ENCODE results near the gene TEAD1.

The TEAD1 gene

GRCh38 chr11:12666915-12667314 is 7.3 kb upstream of the TEAD1 start:
- DNase-seq (ENCODE audit: low read depth in 2 of 2) = no peak

DNA sequence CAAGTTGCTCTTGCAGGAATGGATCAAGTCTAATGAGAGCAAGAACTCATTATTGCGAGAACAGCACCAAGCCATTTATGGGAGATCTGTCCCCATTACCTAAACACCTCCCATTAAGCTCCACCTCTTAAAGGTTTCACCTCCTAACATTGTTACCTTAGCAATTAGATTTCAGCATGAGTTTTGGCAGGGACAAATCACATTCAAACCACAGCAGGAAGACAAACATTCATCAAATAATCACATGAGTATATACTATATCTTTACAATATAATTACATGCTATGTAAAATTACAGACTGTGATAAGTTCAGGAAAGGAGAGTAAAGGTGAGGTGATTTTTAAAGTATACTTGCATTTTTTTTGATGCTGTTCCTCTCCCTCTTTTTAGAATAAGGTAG is 6.6 kb upstream of the TEAD1 start:
- DNase-seq (ENCODE audit: low read depth in 2 of 2) = no peak

DNA sequence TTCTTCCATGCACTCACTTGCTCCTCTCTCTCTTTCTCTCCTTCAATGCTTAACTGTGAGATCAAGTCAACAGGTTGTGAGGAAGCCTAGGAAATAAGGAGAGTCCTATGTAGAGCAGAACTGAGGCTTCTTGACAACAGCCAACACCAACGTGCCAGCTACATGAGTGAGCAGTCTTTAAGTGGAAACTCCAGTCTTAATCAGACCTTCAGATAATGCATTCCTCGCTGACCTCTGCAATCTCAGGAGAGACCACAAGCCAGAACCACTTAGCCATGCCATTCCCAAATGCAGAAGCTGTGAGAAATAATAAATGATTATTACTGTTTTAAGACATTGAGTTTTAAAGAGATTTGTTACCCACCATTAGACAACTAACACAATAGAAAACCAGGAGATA is 6.1 kb upstream of the TEAD1 start:
- DNase-seq (ENCODE audit: low read depth in 2 of 2) = no peak

GRCh38 chr11:12669930-12670329 is 4.3 kb upstream of the TEAD1 start:
- no peak for DNase-seq (ENCODE audit: low read depth in 2 of 2)

- DNase-seq (ENCODE audit: low read depth in 2 of 2) = no peak
Observed at GRCh38 chr11:12671370-12671769, 2.9 kb upstream of the TEAD1 start.

DNA sequence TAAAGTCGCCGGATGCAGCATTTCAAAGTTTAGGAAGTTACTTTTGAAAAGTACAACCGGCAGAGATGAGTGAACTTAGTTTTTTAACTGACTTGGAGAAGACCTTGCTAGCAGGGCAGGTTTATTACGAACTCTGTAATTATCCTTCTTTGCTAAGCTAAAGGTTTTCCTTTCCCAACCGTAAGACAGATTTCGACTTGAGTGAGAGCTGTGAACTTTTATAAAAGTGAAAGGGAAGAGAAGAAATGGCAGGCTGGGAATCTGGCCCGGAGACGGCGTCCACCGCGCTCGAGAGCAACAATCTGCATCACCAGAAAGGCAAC is 659 bp upstream of the TEAD1 start:
- no peak for DNase-seq (ENCODE audit: low read depth in 2 of 2)

DNA sequence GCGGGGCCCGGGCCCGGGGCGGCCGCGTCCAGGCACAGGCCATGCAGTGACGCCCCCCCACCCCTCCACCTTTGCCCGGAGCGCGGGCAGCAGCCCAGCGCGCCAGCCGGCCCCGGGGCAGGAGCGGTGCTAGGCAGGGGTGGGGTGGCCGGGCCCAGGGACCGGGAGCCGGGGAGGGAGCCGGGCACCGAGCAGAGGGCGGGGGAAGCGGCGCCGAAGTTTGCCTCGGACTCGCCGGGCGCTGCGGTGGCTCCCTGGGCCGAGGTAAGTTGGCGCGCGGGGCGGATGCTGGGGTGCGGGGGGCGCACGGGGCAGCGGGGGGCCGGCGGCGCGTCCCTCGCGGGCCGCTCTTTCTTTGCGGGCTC is 332 bp downstream of the TEAD1 start:
- no peak for DNase-seq (ENCODE audit: low read depth in 2 of 2)

GRCh38 chr11:12674936-12675696 is 895 bp downstream of the TEAD1 start:
- DNase-seq (ENCODE audit: low read depth in 2 of 2) = no peak

GRCh38 chr11:12675951-12676711 is 1.9 kb downstream of the TEAD1 start:
- no peak for DNase-seq (ENCODE audit: low read depth in 2 of 2)

DNA sequence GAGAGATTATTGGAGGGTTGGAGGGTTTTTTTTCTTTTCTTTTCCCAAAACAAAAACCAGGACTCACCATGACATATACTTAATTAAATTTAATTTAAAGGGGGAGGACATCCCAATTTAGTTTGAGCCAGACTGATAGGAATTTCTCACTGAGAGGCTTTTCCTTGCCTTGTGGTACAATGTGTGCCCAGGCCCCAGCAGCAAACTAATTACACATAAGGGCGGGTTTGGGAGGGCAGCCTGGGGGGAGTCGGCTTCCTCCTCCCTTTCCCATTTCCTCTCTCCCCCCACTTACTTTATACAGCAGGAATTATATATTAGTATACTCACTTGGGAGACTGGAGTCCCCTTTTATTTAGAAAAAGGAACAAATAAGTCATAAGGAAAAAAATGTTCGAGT is 2.9 kb downstream of the TEAD1 start:
- DNase-seq (ENCODE audit: low read depth in 2 of 2) = no peak

DNA sequence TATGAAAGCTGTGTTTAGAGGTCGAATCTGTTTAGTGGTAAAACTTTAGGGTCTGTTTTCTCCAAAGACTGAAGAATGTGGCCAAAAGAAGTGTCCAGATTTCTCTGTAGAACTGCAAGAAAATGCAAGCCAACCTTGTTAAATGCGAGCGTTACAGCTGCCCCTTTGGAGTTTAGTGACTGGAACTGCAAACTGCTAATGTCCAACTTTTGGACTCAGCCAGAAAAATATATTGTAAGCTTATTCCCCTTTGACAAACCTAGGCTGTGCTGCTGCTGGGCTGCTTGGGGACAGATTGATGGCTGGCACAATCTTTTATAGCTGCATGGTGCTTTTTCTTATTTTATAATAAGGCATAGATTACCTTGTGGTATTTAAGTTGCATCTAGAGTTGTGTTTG is 3.9 kb downstream of the TEAD1 start:
- DNase-seq (ENCODE audit: low read depth in 2 of 2) = no peak

- DNase-seq (ENCODE audit: low read depth in 2 of 2) = no peak
Observed at GRCh38 chr11:12678991-12679390, 4.8 kb downstream of the TEAD1 start.

- no peak for DNase-seq (ENCODE audit: low read depth in 2 of 2)
Observed at GRCh38 chr11:12679471-12679870, 5.2 kb downstream of the TEAD1 start.

DNA sequence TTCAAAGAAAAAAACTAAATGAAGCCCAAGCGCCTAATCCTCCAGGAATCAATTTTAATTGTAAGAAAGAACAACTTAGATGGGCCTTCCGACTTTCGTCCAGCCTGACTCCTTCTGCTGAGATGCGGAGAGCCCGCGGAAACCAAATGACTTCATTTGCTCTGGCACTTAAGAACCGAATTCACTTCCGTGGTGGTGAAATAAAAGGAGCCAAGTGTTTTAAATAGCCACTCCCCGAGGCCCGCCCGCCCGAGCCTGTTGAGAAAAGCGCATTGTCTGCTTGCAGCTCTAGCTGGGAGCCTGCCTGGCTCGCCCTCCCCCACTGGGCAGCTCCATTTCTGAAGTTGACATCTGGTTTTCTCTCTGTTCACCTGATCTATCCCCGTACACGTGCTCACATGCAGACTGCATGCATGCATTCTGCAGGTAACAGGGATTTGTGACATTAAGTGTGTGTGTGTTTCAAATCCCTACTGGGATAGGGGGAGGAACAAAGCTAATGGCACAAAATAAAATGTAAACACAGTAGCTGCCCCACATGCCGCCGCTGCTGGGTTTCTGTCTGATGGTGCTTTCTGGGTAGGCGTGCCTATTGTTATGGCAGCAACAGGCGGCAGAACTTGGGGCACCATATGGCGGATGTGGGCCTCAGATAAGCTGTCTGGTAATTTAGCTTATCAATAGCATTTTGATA is 6.2 kb downstream of the TEAD1 start:
- no peak for DNase-seq (ENCODE audit: low read depth in 2 of 2)

- no peak for DNase-seq (ENCODE audit: low read depth in 2 of 2)
Observed at GRCh38 chr11:12680940-12681258, 6.7 kb downstream of the TEAD1 start.

DNA sequence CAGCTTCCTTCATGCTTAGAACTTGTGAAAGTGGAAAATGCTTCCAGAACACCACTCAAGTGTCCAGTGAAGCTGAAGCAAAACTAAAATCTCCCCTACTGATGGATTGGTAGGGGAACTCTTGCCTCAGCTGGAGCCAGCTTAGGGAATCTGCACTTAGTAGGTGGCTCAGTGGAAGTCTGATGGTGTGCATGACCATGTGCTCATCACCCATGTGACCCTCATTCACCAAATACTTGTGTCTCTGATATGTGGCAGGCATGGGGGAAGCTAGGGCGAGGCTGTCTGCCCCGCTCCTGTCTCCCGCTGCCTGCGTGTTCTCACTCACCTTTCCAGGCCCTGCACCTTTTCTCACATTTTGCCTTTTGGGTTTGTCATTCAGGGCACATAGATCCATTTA is 7.2 kb downstream of the TEAD1 start:
- no peak for DNase-seq (ENCODE audit: low read depth in 2 of 2)

DNA sequence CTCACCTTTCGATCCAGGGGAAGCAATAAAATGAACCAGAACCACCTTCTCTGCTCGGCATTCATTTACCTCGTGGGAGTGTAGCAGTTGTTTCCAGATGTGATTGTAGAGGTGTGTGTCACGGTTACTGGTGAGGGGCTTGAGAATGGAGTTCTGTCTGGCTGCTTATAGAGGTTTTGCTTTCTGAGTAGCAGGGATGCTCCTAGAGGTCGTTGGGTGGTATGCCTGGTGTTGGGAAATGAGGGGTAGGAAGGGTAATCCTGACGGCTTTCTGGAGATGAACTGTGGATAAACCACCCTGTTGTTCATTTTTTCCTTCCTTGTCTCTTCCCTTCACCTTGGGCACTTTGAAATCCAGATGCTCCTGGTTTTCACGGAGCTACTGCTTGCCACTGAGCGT is 8.1 kb downstream of the TEAD1 start:
- DNase-seq (ENCODE audit: low read depth in 2 of 2) = no peak

DNA sequence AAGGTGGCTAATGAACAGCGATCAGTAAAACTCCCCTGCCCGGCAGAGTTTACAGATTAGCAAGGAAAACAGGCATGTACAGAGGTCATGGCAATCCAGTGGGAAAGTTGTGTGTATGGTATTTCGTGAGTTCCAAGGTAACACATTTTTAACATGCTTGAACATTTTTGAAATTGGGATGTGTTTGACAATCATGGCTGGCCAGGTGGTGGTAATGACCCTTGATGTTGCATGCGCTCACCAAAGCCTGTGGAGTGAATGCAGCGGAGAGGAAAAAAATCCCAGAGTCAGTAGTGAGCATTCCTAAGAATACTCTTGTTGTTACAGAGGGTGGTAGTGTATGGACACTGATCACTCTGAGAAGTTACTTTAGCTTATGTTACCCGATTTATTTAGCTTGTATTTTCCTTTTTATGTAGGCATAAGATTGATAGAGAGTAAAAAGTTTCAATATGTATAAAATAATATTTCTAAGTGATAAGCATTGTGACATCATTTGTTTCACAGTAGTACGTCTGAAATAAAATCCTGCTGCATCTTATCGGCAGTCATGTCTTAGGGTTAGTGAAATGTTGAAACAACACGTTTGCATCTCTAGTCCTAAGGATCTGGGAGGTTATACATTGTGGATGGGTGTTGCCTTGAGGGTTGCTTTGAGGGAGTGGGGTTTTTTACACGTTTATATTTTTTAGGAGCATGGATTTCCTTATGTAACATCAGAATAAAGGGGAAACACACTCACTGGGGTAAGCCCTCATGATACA is 8.7 kb downstream of the TEAD1 start:
- no peak for DNase-seq (ENCODE audit: low read depth in 2 of 2)

GRCh38 chr11:12683874-12684273 is 9.7 kb downstream of the TEAD1 start:
- no peak for DNase-seq (ENCODE audit: low read depth in 2 of 2)

DNA sequence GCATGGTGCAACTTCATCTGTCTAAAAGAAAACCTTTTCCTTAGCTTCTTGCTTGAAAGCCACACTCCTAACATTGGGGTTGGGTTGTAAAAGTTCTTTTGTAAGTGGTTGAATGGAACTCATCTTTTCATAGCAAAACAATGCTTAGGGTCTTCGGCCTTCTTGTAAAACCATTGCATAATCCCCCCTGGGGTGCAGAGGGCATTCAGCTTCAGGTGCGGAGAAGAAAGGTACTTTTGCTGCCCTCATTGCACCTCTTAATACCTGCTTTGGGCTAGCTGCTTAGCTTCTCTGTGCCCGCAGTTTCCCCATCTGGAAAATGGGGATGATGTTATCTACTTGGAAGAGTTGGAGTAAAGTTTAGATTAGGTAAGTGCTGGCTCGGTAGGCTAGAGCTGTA is 10.1 kb downstream of the TEAD1 start:
- no peak for DNase-seq (ENCODE audit: low read depth in 2 of 2)

GRCh38 chr11:12684816-12685215 is 10.6 kb downstream of the TEAD1 start:
- DNase-seq (ENCODE audit: low read depth in 2 of 2) = no peak

DNA sequence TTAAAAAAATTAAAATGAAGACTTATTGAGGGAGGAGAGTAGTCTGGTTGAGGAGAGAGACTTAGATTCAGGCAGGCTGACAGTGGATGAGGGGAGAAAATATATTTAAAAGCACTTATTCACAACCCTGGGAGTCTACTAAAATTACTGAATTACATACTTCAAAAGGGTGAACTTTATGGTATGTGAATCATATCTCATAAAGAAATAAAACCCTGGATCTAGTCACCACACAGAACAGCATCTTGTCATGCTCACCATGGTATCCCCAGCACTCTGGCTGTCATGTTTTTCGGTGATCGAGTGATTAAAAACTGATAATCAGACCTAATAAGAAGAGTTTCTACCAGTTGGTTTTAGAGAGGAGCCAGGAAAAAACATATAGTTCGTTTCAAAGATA is 11.0 kb downstream of the TEAD1 start:
- no peak for DNase-seq (ENCODE audit: low read depth in 2 of 2)

Measured in stimulated activated CD8-positive, alpha-beta memory T cell treated with anti-CD3 and anti-CD28 coated beads, Interleukin-7, amount 100 ng/mL, for 4 hours (primary cell).